ENCODE data around the gene MAD1L1. TPM values are rescaled to one million over a fixed set of nuclear protein-coding genes. Genes with fewer than 3 reads are reported as not detected.

Gene MAD1L1
- total RNA-seq, 1 donor from 2014 or later: 32.3 TPM

GRCh38 chr7:1985042-1985441 lies 247.7 kb downstream of the MAD1L1 start:
- no peak overlapping the region for H3K27ac Mint-ChIP-seq (ENCODE audit: unreplicated experiment)
- peaks cover 3% of the 10 kb centered on the region for H3K4me1 Mint-ChIP-seq (ENCODE audit: low read depth, unreplicated experiment)
- Histone ChIP-seq H3K27me3 (ENCODE audit: insufficient read depth, low read length) (no peaks in the 10 kb centered on the region), H3K36me3 (ENCODE audit: insufficient read depth, low read length) (no peaks in the 10 kb centered on the region), H3K4me2 (ENCODE audit: low read length) (no peak overlapping the region), H3K9ac (ENCODE audit: low read length) (no peak overlapping the region), H3K9me3 (ENCODE audit: insufficient read depth, low read depth, low read length) (no peaks in the 10 kb centered on the region), H2AFZ (ENCODE audit: low read depth, low read length) (no peak overlapping the region), H3K27ac (ENCODE audit: low read depth, low read length) (no peak overlapping the region), H3K4me1 (ENCODE audit: insufficient read depth, low read length) (no peaks in the 10 kb centered on the region), H3K79me2 (ENCODE audit: insufficient read depth, low read length) (no peaks in the 10 kb centered on the region), H4K20me1 (ENCODE audit: insufficient read depth, low read length) (peaks cover 4% of the 10 kb centered on the region), H3K4me3 (ENCODE audit: insufficient read depth, low read depth, low read length) (no peak overlapping the region)
- H3K4me3 Mint-ChIP-seq (ENCODE audit: unreplicated experiment): no peak overlapping the region
- no peaks in the 10 kb centered on the region for H3K9me3 Mint-ChIP-seq (ENCODE audit: unreplicated experiment)
- TF ChIP-seq CTCF (IDR thresholded peaks at IDR 0.05; ENCODE audit: insufficient read depth, low read depth, low read length) (no peak), EZH2 (IDR thresholded peaks at IDR 0.05; ENCODE audit: insufficient read depth, low read length) (no peak)
- no peak for DNase-seq (ENCODE audit: low read depth)
- H3K36me3 Mint-ChIP-seq (ENCODE audit: low read depth, unreplicated experiment): peaks cover 12% of the 10 kb centered on the region
- H3K27me3 Mint-ChIP-seq (ENCODE audit: low read depth, unreplicated experiment): no peaks in the 10 kb centered on the region
- no peak for FAIRE-seq

GRCh38 chr7:1981878-1982230 lies 250.9 kb downstream of the MAD1L1 start:
- no peaks in the 10 kb centered on the region for H3K9me3 Mint-ChIP-seq (ENCODE audit: unreplicated experiment)
- TF ChIP-seq CTCF (IDR thresholded peaks at IDR 0.05; ENCODE audit: insufficient read depth, low read depth, low read length) (no peak), EZH2 (IDR thresholded peaks at IDR 0.05; ENCODE audit: insufficient read depth, low read length) (no peak)
- Histone ChIP-seq H3K9ac (ENCODE audit: low read length) (no peak overlapping the region), H3K9me3 (ENCODE audit: insufficient read depth, low read depth, low read length) (peaks cover 3% of the 10 kb centered on the region), H3K27me3 (ENCODE audit: insufficient read depth, low read length) (no peaks in the 10 kb centered on the region), H3K27ac (ENCODE audit: low read depth, low read length) (no peak overlapping the region), H3K79me2 (ENCODE audit: insufficient read depth, low read length) (no peaks in the 10 kb centered on the region), H3K4me1 (ENCODE audit: insufficient read depth, low read length) (no peaks in the 10 kb centered on the region), H3K4me2 (ENCODE audit: low read length) (no peak overlapping the region), H2AFZ (ENCODE audit: low read depth, low read length) (no peak overlapping the region), H4K20me1 (ENCODE audit: insufficient read depth, low read length) (no peaks in the 10 kb centered on the region), H3K36me3 (ENCODE audit: insufficient read depth, low read length) (no peaks in the 10 kb centered on the region), H3K4me3 (ENCODE audit: insufficient read depth, low read depth, low read length) (no peak overlapping the region)
- no peak overlapping the region for H3K27ac Mint-ChIP-seq (ENCODE audit: unreplicated experiment)
- no peak for FAIRE-seq
- H3K36me3 Mint-ChIP-seq (ENCODE audit: low read depth, unreplicated experiment): peaks cover 20% of the 10 kb centered on the region
- peaks cover 3% of the 10 kb centered on the region for H3K4me1 Mint-ChIP-seq (ENCODE audit: low read depth, unreplicated experiment)
- H3K27me3 Mint-ChIP-seq (ENCODE audit: low read depth, unreplicated experiment): no peaks in the 10 kb centered on the region
- no peak for DNase-seq (ENCODE audit: low read depth)
- no peak overlapping the region for H3K4me3 Mint-ChIP-seq (ENCODE audit: unreplicated experiment)

- H3K27me3 ChIP-seq (ENCODE audit: insufficient read depth, low read length): no peaks in the 10 kb centered on the region
- H3K36me3 Mint-ChIP-seq (ENCODE audit: low read depth, unreplicated experiment): peaks cover 22% of the 10 kb centered on the region
- no peaks in the 10 kb centered on the region for H3K27me3 Mint-ChIP-seq (ENCODE audit: low read depth, unreplicated experiment)
- no peaks in the 10 kb centered on the region for H4K20me1 ChIP-seq (ENCODE audit: insufficient read depth, low read length)
- TF ChIP-seq CTCF (IDR thresholded peaks at IDR 0.05; ENCODE audit: insufficient read depth, low read depth, low read length) (no peak), EZH2 (IDR thresholded peaks at IDR 0.05; ENCODE audit: insufficient read depth, low read length) (no peak)
- H2AFZ ChIP-seq (ENCODE audit: low read depth, low read length): no peak overlapping the region
- peaks cover 3% of the 10 kb centered on the region for H3K9me3 Mint-ChIP-seq (ENCODE audit: unreplicated experiment)
- no peak overlapping the region for H3K4me3 ChIP-seq (ENCODE audit: insufficient read depth, low read depth, low read length)
- no peaks in the 10 kb centered on the region for H3K36me3 ChIP-seq (ENCODE audit: insufficient read depth, low read length)
- no peak overlapping the region for H3K4me3 Mint-ChIP-seq (ENCODE audit: unreplicated experiment)
- H3K79me2 ChIP-seq (ENCODE audit: insufficient read depth, low read length): no peaks in the 10 kb centered on the region
- no peak overlapping the region for H3K27ac Mint-ChIP-seq (ENCODE audit: unreplicated experiment)
- H3K9me3 ChIP-seq (ENCODE audit: insufficient read depth, low read depth, low read length): peaks cover 3% of the 10 kb centered on the region
- H3K27ac ChIP-seq (ENCODE audit: low read depth, low read length): no peak overlapping the region
- no peak overlapping the region for H3K9ac ChIP-seq (ENCODE audit: low read length)
- DNase-seq (ENCODE audit: low read depth) (no peak), FAIRE-seq (no peak)
- peaks cover 3% of the 10 kb centered on the region for H3K4me1 Mint-ChIP-seq (ENCODE audit: low read depth, unreplicated experiment)
- no peaks in the 10 kb centered on the region for H3K4me1 ChIP-seq (ENCODE audit: insufficient read depth, low read length)
- no peak overlapping the region for H3K4me2 ChIP-seq (ENCODE audit: low read length)
Observed at GRCh38 chr7:1981201-1981877, 251.4 kb downstream of the MAD1L1 start.
